OCI-LY7 (cell line): ENCODE data around the gene RBBP5.

Source experiments
- CTCF ChIP-seq: fragments of 200-600 bp; sonication (generic); conservative IDR thresholded peaks from 2 replicates; pipeline ENCODE4 v1.5.1; 2014; ENCODE audit warnings: mild to moderate bottlenecking, antibody characterized with exemption, low read length, moderate library complexity, mixed read lengths
- EZH2phosphoT487 ChIP-seq: fragments of 200-600 bp; sonication (generic); IDR thresholded peaks from 2 replicates; pipeline ENCODE4 v1.6.1; 2018; ENCODE audit warnings: low read depth, borderline replicate concordance, mild to moderate bottlenecking, mixed run types, antibody characterized with exemption, low read length, moderate library complexity, mixed read lengths

- no peak for TF ChIP-seq CTCF
- TF ChIP-seq EZH2phosphoT487 = no peak
Measured at GRCh38 chr1:205067031-205067430, 54.7 kb downstream of the RBBP5 start.
